HepG2 (cell line): Measurements from ENCODE around the gene PMVK. TPM values are rescaled to one million over a fixed set of nuclear protein-coding genes. Genes with fewer than 3 reads are reported as not detected.
A peak's percentile ranks its signal among the peaks of the same experiment; 100 is the strongest.

Experiments
- E2F1 ChIP-seq: sonication (generic); formaldehyde crosslinking; IDR thresholded peaks from 2 replicates; pipeline ENCODE4 v1.5.0; 2020; ENCODE audit warnings: missing genetic modification reagents
- ETV6 ChIP-seq: sonication (generic); formaldehyde crosslinking; conservative IDR thresholded peaks from 2 replicates; pipeline ENCODE4 v1.4.0; 2020; ENCODE audit warnings: missing genetic modification reagents
- HES4 ChIP-seq: sonication (generic); formaldehyde crosslinking; IDR thresholded peaks from 2 replicates; pipeline ENCODE4 v1.9.0; 2021; ENCODE audit warnings: mild to moderate bottlenecking, missing genetic modification reagents, borderline replicate concordance
- POLR2AphosphoS5 ChIP-seq: IDR thresholded peaks from 2 replicates; pipeline ENCODE4 v1.6.1; 2012; ENCODE audit warnings: low read depth, low read length
- RBM22 ChIP-seq: fragments of 200-400 bp; formaldehyde crosslinking; optimal IDR thresholded peaks from 2 replicates; pipeline ENCODE3; 2017; ENCODE audit warnings: mild to moderate bottlenecking, low read length, moderate library complexity
- ZC3H4 ChIP-seq: sonication (generic); formaldehyde crosslinking; IDR thresholded peaks from 2 replicates; pipeline ENCODE4 v1.4.0; 2020; ENCODE audit warnings: missing genetic modification reagents, borderline replicate concordance
- ZNF276 ChIP-seq: sonication (generic); formaldehyde crosslinking; IDR thresholded peaks from 2 replicates; pipeline ENCODE4 v1.4.0; 2020; ENCODE audit warnings: mild to moderate bottlenecking, low read depth, missing genetic modification reagents
- ZNF354B ChIP-seq: sonication (generic); formaldehyde crosslinking; IDR thresholded peaks from 2 replicates; pipeline ENCODE4 v1.8.0; 2022; ENCODE audit warnings: mild to moderate bottlenecking, missing genetic modification reagents
- ZNF451 ChIP-seq: sonication (generic); formaldehyde crosslinking; IDR thresholded peaks from 2 replicates; pipeline ENCODE4 v1.5.0; 2020; ENCODE audit warnings: mild to moderate bottlenecking, missing genetic modification reagents
- ZNF496 ChIP-seq: sonication (generic); formaldehyde crosslinking; IDR thresholded peaks from 2 replicates; pipeline ENCODE4 v1.8.1; 2023; ENCODE audit warnings: mild to moderate bottlenecking, moderate library complexity, missing genetic modification reagents; ENCODE audit not compliant: insufficient replicate concordance
- ZNF652 ChIP-seq: IDR thresholded peaks from 2 replicates; pipeline ENCODE4 v1.6.1; 2016; ENCODE audit warnings: low read depth, borderline replicate concordance
- ZNF678 ChIP-seq: sonication (generic); formaldehyde crosslinking; IDR thresholded peaks from 2 replicates; pipeline ENCODE4 v1.4.0; 2020; ENCODE audit warnings: mild to moderate bottlenecking, missing genetic modification reagents
- ZNF737 ChIP-seq: sonication (generic); formaldehyde crosslinking; IDR thresholded peaks from 2 replicates; pipeline ENCODE4 v1.5.0; 2020; ENCODE audit warnings: missing genetic modification reagents, mild to moderate bottlenecking, borderline replicate concordance
- ZSCAN9 ChIP-seq: IDR thresholded peaks from 2 replicates; pipeline ENCODE4 v1.6.1; 2016; ENCODE audit warnings: borderline replicate concordance
- polyA plus RNA-seq, 8 experiments: library from polyadenylated mRNA; depleted of rRNA in 3 of 8; stranded (reverse) in 7 of 8; unstranded in 1 of 8; fragments of >200 nt; fragmentation: Illumina TruSeq in 4 of 8; extraction: Trizol in 4 of 8; gene quantifications; 2 replicates each; pipeline versions ENCODE4 v1.2.1 to v1.2.3, GENCODE V29; 2011 to 2016; ENCODE audit warnings: low read depth in 4 of 8, missing spikeins in 1 of 8, mixed read lengths in 1 of 8; ENCODE audit not compliant: insufficient read depth in 1 of 8
- total RNA-seq, 5 experiments: library from RNA; depleted of rRNA; stranded (reverse); fragments of >200 nt; fragmentation: Illumina TruSeq; extraction: Trizol; gene quantifications; 2 replicates each; pipeline ENCODE4 v1.2.3, GENCODE V29; 2016; ENCODE audit warnings: low read depth in 1 of 5
- TF ChIP-seq, protein P1 (sequence below): sonication (generic); formaldehyde crosslinking; IDR thresholded peaks from 2 replicates; pipeline ENCODE4 v1.5.0; 2020; ENCODE audit warnings: mild to moderate bottlenecking, missing genetic modification reagents
- TF ChIP-seq, protein P2 (sequence below): sonication (generic); formaldehyde crosslinking; IDR thresholded peaks from 2 replicates; pipeline ENCODE4 v1.5.1; 2020; ENCODE audit warnings: mild to moderate bottlenecking, missing genetic modification reagents, moderate library complexity

The PMVK gene
- total and polyA plus RNA-seq, 2 of the 13 experiments (the other 11 are each of a cell fraction or from before 2014, with no cell fraction given) = 3.9 to 12.6 TPM

GRCh38 chr1:154937085-154937987 lies 817 bp upstream of the PMVK start (continued):
- TF ChIP-seq, protein P1, sequence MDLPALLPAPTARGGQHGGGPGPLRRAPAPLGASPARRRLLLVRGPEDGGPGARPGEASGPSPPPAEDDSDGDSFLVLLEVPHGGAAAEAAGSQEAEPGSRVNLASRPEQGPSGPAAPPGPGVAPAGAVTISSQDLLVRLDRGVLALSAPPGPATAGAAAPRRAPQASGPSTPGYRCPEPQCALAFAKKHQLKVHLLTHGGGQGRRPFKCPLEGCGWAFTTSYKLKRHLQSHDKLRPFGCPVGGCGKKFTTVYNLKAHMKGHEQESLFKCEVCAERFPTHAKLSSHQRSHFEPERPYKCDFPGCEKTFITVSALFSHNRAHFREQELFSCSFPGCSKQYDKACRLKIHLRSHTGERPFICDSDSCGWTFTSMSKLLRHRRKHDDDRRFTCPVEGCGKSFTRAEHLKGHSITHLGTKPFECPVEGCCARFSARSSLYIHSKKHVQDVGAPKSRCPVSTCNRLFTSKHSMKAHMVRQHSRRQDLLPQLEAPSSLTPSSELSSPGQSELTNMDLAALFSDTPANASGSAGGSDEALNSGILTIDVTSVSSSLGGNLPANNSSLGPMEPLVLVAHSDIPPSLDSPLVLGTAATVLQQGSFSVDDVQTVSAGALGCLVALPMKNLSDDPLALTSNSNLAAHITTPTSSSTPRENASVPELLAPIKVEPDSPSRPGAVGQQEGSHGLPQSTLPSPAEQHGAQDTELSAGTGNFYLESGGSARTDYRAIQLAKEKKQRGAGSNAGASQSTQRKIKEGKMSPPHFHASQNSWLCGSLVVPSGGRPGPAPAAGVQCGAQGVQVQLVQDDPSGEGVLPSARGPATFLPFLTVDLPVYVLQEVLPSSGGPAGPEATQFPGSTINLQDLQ = no peak
- TF ChIP-seq E2F1 (CRISPR knock-in tag) = 0 out of 2 replicates have a peak, but pooled peaks have one; percentile 19
- no peak for TF ChIP-seq ZNF451 (CRISPR knock-in tag)
- TF ChIP-seq RBM22 = no peak
- no peak for TF ChIP-seq ZNF737
- TF ChIP-seq ZNF276 (CRISPR knock-in tag) = no peak
- TF ChIP-seq ETV6 = no peak
- no peak for TF ChIP-seq ZC3H4 (CRISPR knock-in tag)
- no peak for TF ChIP-seq ZNF354B (CRISPR knock-in tag)
- no peak for TF ChIP-seq ZNF652
- no peak for TF ChIP-seq ZSCAN9
- TF ChIP-seq, protein P2, sequence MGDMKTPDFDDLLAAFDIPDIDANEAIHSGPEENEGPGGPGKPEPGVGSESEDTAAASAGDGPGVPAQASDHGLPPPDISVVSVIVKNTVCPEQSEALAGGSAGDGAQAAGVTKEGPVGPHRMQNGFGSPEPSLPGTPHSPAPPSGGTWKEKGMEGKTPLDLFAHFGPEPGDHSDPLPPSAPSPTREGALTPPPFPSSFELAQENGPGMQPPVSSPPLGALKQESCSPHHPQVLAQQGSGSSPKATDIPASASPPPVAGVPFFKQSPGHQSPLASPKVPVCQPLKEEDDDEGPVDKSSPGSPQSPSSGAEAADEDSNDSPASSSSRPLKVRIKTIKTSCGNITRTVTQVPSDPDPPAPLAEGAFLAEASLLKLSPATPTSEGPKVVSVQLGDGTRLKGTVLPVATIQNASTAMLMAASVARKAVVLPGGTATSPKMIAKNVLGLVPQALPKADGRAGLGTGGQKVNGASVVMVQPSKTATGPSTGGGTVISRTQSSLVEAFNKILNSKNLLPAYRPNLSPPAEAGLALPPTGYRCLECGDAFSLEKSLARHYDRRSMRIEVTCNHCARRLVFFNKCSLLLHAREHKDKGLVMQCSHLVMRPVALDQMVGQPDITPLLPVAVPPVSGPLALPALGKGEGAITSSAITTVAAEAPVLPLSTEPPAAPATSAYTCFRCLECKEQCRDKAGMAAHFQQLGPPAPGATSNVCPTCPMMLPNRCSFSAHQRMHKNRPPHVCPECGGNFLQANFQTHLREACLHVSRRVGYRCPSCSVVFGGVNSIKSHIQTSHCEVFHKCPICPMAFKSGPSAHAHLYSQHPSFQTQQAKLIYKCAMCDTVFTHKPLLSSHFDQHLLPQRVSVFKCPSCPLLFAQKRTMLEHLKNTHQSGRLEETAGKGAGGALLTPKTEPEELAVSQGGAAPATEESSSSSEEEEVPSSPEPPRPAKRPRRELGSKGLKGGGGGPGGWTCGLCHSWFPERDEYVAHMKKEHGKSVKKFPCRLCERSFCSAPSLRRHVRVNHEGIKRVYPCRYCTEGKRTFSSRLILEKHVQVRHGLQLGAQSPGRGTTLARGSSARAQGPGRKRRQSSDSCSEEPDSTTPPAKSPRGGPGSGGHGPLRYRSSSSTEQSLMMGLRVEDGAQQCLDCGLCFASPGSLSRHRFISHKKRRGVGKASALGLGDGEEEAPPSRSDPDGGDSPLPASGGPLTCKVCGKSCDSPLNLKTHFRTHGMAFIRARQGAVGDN = no peak; the same call in 1 of the 2 replicates
- no peak for TF ChIP-seq ZNF496 (CRISPR knock-in tag)
- no peak for TF ChIP-seq HES4 (CRISPR knock-in tag)
- peak; percentile 60 for TF ChIP-seq POLR2AphosphoS5
- no peak for TF ChIP-seq ZNF678
